PC-3 (cell line): ENCODE measurements around the gene FBXO48. TPM values are rescaled to one million over a fixed set of nuclear protein-coding genes. Genes with fewer than 3 reads are reported as not detected.

Experiments
- ATAC-seq: fragments of 200-7000 bp; cut with Tn5 transposase; 2 replicates; pipeline ENCODE4 v1.9.1; 2020; ENCODE audit warnings: mild to moderate bottlenecking, moderate library complexity
- BruUV-seq: library from RNA; stranded (reverse); fragments of 400-500 nt; replicated peaks from 2 replicates; lab custom pipeline; 2021; lab: Mats Ljungman, UMichigan
- CTCF ChIA-PET: fragments of 300-600 bp; sonication (Branson Sonifier 250); formaldehyde crosslinking; loops from one replicate; lab custom pipeline; 2022; ENCODE audit warnings: antibody characterized with exemption; lab: Charles Lee
- POLR2A ChIA-PET: fragments of 300-600 bp; sonication (Branson Sonifier 250); formaldehyde crosslinking; loops from one replicate; lab custom pipeline; 2022; ENCODE audit warnings: antibody characterized with exemption; ENCODE audit not compliant: unreplicated experiment; lab: Charles Lee
- DNase-seq: peaks from one replicate; pipeline ENCODE4 v3.0.0-alpha.2; 2015
- H2AFZ ChIP-seq: fragments of 300-600 bp; sonication (generic); 2 replicates; pipeline ENCODE4 v1.6.0; 2016; ENCODE audit warnings: antibody characterized with exemption, low read length
- H3F3A ChIP-seq: fragments of 300-600 bp; sonication (generic); one replicate; pipeline ENCODE4 v1.6.0; 2017; ENCODE audit warnings: antibody characterized with exemption, low read length, control low read depth, mild to moderate bottlenecking; ENCODE audit not compliant: unreplicated experiment
- H3K27ac ChIP-seq: fragments of 300-600 bp; sonication (generic); 2 replicates; pipeline ENCODE4 v1.5.1; 2016; ENCODE audit warnings: mild to moderate bottlenecking, low read length
- H3K27me3 ChIP-seq: fragments of 300-600 bp; sonication (generic); 2 replicates; pipeline ENCODE4 v1.6.1; 2016; ENCODE audit warnings: low read length, mixed read lengths
- H3K36me3 ChIP-seq: fragments of 300-600 bp; sonication (generic); 2 replicates; pipeline ENCODE4 v1.6.1; 2016; ENCODE audit warnings: low read depth, mixed run types, low read length, mixed read lengths
- H3K4me1 ChIP-seq: fragments of 300-600 bp; sonication (generic); 2 replicates; pipeline ENCODE4 v1.5.1; 2016; ENCODE audit warnings: low read length; ENCODE audit not compliant: insufficient read depth
- H3K4me2 ChIP-seq: fragments of 300-600 bp; sonication (generic); 2 replicates; pipeline ENCODE4 v1.6.0; 2016; ENCODE audit warnings: low read length
- H3K4me3 ChIP-seq: fragments of 300-600 bp; sonication (generic); 2 replicates; pipeline ENCODE4 v1.5.1; 2016; ENCODE audit warnings: mild to moderate bottlenecking, low read length, mixed read lengths
- H3K79me2 ChIP-seq: fragments of 300-600 bp; sonication (generic); 2 replicates; pipeline ENCODE4 v1.6.1; 2017; ENCODE audit warnings: low read length, mixed read lengths
- H3K9ac ChIP-seq: fragments of 300-600 bp; sonication (generic); 2 replicates; pipeline ENCODE4 v1.6.0; 2016; ENCODE audit warnings: mild to moderate bottlenecking, low read length
- H3K9me2 ChIP-seq: fragments of 300-600 bp; sonication (generic); replicated peaks from 2 replicates; pipeline ENCODE4 v1.6.1; 2016; ENCODE audit warnings: mixed run types, low read length, mixed read lengths
- H3K9me3 ChIP-seq: fragments of 300-600 bp; sonication (generic); 2 replicates; pipeline ENCODE4 v1.6.1; 2016; ENCODE audit warnings: low read length, mixed read lengths
- H4K20me1 ChIP-seq: fragments of 300-600 bp; sonication (generic); 2 replicates; pipeline ENCODE4 v1.6.1; 2016; ENCODE audit warnings: low read length, mixed read lengths
- CTCF ChIP-seq: fragments of 300-600 bp; sonication (generic); conservative IDR thresholded peaks from 2 replicates; pipeline ENCODE4 v1.5.1; 2017; ENCODE audit warnings: antibody characterized with exemption, low read depth, mild to moderate bottlenecking, low read length
- EZH2 ChIP-seq: fragments of 300-600 bp; sonication (generic); IDR thresholded peaks from one replicate; pipeline ENCODE4 v1.6.1; 2017; ENCODE audit warnings: antibody characterized with exemption, mild to moderate bottlenecking, low read length; ENCODE audit not compliant: unreplicated experiment
- EZH2phosphoT487 ChIP-seq: fragments of 300-600 bp; sonication (generic); IDR thresholded peaks from 2 replicates; pipeline ENCODE4 v1.6.1; 2018; ENCODE audit warnings: mild to moderate bottlenecking, antibody characterized with exemption, low read length, borderline replicate concordance
- intact Hi-C: fragments of 100-400 bp; cut with micrococcal nuclease; formaldehyde crosslinking; loops from 2 replicates; pipeline ENCODE4 v1.9.0; 2023
- total RNA-seq: library from RNA; depleted of rRNA; stranded (reverse); fragments of >200 nt; gene quantifications from 2 replicates; pipeline ENCODE4 v1.2.3, GENCODE V29; 2014

The FBXO48 gene
- total RNA-seq, 1 experiment from 2014 or later: 0.91 TPM

- POLR2A ChIA-PET: no interaction called here
- Histone ChIP-seq H3K27me3 (no peaks in the 10 kb centered on the region), H4K20me1 (no peaks in the 10 kb centered on the region), H3K27ac (no peak overlapping the region), H3K9ac (no peak overlapping the region), H3K4me3 (no peak overlapping the region), H3K4me1 (no peaks in the 10 kb centered on the region), H3K79me2 (no peaks in the 10 kb centered on the region), H3K9me2 (no peaks in the 10 kb centered on the region), H3F3A (no peaks in the 10 kb centered on the region), H3K4me2 (no peak overlapping the region), H3K36me3 (no peaks in the 10 kb centered on the region), H3K9me3 (no peaks in the 10 kb centered on the region), H2AFZ (peak overlapping the region; percentile 12; the same call in 1 of the 2 replicates)
- CTCF ChIA-PET: interaction anchor here (0.6 to 2.0 kb wide), 6 partner anchors 80 to 159 kb away, joined by 3 to 11 read pairs (median 6); partner anchors contain the start of gene CNRIP1
- DNase-seq (no peak), ATAC-seq (no peak)
- intact Hi-C loops: loop anchor here (1.0 to 5.0 kb wide), 3 partner anchors 80 to 320 kb away; no protein-coding TSS in a partner anchor
- TF ChIP-seq EZH2: no peak
- no peak; the same call in 1 of the 2 replicates for TF ChIP-seq CTCF
- TF ChIP-seq EZH2phosphoT487: no peak
- no TSS peak for BruUV-seq
Measured at GRCh38 chr2:68441994-68442322, 25.1 kb downstream of the FBXO48 start.

GRCh38 chr2:68441179-68441993 lies 25.7 kb downstream of the FBXO48 start:
- intact Hi-C loops: loop anchor here (1.0 to 5.0 kb wide), 3 partner anchors 79 to 319 kb away; no protein-coding TSS in a partner anchor
- no peaks in the 10 kb centered on the region for H3K27me3 ChIP-seq
- POLR2A ChIA-PET: no interaction called here
- CTCF ChIA-PET: interaction anchor here (0.6 to 2.0 kb wide), 7 partner anchors 80 to 319 kb away, joined by 3 to 11 read pairs (median 5); partner anchors contain the start of gene CNRIP1
- no peak overlapping the region for H3K4me3 ChIP-seq
- H3K79me2 ChIP-seq: no peaks in the 10 kb centered on the region
- DNase-seq: peak; percentile 91
- no peaks in the 10 kb centered on the region for H4K20me1 ChIP-seq
- ATAC-seq: peak; percentile 96
- H2AFZ ChIP-seq: peak overlapping the region; percentile 33
- BruUV-seq: no TSS peak
- no peaks in the 10 kb centered on the region for H3K9me2 ChIP-seq
- H3K4me1 ChIP-seq: no peaks in the 10 kb centered on the region
- H3F3A ChIP-seq: no peaks in the 10 kb centered on the region
- no peaks in the 10 kb centered on the region for H3K9me3 ChIP-seq
- no peak overlapping the region for H3K4me2 ChIP-seq
- no peak overlapping the region for H3K9ac ChIP-seq
- peak; percentile 95 for TF ChIP-seq CTCF
- TF ChIP-seq EZH2phosphoT487: no peak
- no peaks in the 10 kb centered on the region for H3K36me3 ChIP-seq
- no peak overlapping the region for H3K27ac ChIP-seq
